Activated CD4-positive, alpha-beta T cell treated with anti-CD3 and anti-CD28 coated beads for 1 hour (primary cell): ENCODE data around the gene BCL7A.
"Not testable (repeated sequence)": the region's sequence is repeated elsewhere in the genome, so short reads cannot be mapped to it uniquely, and the experiment has no call there.

Source experiments
- DNase-seq: peaks from one replicate; pipeline ENCODE4 v3.0.0-alpha.2; 2020

The BCL7A gene

DNA sequence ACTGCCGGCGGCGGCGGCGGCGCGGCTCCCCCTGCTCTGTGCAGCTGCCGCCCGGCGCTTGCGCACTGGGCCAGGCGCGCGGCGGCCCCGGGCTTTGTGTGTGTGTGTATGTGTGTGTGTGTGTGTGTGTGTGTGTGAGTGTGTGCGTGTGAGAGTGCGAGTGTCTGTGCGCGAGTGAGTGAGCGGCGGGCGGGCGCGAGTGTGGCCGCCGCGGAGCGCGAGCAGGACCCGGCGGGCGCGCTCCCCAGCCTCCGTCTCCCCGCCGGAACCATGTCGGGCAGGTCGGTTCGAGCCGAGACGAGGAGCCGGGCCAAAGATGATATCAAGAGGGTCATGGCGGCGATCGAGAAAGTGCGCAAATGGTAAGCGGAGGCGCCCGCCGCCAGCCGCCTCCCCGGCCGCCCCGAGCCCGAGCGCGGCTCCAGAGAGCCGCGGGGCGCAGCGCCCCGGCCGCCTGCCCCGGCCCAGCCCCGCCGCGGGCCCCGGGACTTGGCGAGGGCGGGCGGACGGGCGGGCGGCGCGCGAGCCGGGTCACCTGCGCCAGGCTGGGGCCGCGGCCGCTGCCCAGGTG lies at the start of gene BCL7A:
TSS of gene BCL7A (plus strand) at position 63 of the 571 bp plus-strand sequence. CDS start at position 271, 208 bp downstream.
- peak; percentile 46 for DNase-seq

DNA sequence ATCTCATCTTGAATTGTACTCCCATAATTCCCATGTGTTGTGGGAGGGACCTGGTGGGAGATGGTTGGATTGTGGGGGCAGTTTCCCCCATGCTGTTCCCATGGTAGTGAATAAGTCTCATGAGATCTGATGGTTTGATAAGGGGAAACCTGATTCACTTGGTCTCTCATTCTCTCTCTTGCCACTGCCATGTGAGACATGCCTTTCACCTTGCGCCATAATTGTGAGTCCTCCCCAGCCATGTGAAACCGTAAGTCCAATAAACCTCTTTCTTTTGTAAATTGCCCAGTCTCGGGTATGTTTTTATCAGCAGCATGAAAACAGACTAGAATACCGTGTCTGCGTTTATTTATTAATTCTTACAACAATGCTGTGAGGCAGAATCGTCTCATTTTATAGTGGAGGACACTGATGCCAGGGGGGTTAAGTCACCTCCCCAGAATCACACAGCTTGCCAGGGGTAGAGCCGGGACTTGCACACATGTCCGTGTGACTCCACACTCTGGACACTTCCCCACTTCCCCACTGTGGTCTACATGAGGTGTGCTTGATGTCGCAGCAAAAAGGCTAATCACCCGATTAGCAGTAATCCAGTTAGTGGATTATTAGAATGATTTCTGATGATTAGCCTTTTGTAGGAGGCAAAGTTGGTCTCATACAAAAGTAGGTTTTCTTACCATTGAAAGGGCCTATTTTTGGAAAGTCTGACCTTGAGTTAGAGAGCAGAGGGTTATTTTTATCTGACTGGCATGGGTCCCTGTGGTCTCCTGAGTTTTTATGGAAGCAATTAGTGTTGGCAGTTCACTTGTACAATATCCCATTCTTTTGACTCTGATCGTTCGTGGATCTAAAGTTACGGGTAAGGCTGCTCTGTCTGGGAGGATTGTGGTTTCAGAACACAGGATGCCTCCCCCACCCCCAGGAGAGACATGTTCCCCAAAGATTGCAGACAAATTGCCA lies 47.4 kb upstream of the BCL7A start:
- no peak for DNase-seq

DNA sequence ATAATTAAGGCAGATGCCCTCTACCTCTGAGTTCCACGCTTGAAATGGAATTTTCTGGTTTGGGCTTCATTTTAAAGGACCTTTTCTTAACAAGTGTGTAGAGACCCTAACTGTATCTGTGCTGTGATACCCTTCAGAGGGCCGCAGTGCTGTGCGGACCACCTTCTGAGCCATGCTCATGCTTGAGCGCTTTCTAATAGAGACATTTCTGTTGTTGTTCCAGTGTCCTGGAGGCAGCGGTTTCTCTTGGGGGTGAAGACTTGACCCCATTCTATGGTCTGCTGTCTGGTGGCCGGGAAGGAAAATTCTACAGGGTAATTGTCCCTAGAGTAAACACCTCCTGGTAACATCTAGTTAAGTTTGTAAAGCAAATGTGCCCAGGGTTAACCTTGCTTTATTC lies 46.7 kb upstream of the BCL7A start:
- no peak for DNase-seq

DNA sequence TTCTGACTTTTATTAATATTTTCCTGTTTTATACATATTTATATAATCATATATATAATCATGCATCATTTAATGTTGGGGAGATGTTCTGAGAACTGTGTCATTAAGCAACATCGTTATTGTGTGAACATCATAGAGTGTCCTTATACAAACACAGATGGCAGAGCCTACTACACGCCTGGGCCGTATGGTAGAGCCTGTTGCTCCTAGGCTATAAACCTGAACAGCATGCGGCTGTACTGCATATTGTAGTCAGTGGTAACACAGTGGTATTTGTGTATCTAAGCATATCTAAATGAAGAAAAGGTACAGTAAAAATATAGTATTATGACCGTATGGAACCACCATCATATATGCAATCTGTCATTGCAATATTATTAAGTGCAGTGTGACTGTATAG lies 44.7 kb upstream of the BCL7A start:
- no peak for DNase-seq

DNA sequence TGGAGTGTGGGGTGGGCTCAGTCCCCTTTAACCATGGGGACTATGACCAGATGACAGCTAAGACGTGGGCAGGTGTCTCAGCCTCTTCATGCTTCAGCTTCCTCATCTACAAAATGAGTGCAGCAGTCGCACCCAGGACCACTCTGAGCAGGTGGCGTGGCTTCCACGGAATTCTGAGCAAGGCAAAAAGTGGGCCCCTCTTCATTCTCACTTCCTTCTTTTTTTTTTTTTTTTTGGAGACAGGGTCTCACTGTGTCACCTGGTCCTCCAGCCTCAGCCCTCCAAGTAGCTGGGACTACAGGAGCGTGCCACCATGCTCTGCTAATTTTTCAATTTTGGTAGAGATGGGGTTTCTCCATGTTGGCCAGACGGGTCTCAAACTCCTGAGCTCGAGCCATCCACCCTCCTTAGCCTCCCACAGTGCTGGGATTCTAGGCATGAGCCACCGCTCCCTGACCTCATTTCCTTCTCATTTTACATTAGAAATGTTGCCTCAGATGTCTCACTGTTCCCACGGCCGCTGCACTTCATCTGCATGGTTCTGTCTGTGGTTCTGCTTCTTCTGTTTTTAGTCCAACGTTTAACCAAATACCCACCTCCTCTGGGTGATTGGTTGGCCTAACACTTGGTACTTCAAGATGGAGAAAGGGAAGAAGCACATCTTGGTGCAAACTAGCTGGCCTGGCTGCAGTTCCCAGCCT lies 41.3 kb upstream of the BCL7A start:
- no peak for DNase-seq

DNA sequence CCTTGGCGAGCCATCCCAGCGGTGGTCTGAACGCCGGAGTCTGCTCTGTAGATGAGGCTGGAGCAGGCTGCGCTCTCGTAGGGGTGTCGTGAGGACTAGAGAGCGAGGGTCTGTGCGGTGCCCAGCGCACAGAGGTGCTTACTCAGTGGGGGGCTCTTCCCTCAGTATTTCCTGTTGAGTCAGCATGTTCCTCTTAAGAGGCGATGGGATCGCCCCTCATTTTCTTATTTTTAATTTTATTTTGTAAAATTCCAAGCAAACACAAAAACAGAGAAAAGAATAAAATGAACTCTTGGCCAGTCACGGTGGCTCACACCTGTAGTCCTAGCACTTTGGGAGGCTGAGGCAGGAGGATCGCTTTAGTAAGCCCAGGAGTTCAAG lies 40.8 kb upstream of the BCL7A start:
- no peak for DNase-seq

DNA sequence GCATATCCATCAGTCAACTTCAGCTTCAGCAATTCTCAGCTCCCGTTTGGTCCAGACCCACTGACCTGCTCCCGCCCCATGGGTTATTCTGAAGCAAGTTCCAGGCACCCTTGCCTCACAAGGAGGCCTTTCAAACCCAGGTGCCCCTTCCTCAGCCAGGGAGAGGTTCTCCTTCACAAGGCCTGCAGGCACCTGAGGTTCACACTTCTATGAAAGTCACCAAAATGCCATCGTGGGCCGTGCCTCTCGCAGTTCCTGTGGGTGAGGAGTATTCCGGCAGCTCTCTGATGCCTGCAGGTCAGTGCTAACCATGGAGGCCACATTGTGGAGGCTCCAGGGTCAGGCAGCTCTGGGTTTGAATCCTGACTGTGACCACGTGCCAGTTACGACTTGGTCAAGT lies 40.2 kb upstream of the BCL7A start:
- DNase-seq: no peak

DNA sequence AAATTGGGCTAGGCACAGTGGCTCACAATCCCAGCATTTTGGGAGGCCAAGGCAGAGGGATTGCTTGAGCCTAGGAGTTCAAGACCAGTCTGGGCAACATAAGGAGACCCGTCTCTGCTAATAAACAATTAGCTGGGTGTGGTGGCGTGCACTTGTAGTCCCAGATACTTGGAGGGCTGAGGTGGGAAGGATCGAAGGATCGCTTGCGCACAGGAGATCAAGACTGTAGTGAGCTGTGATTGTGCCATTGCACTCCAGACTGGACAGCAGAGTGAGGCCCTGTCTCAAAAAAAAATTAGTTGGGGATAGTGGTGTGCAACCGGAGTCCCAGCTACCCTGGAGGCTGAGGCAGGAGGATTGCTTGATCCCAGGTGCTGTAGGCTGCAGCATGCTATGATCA lies 38.7 kb upstream of the BCL7A start:
- no peak for DNase-seq

DNA sequence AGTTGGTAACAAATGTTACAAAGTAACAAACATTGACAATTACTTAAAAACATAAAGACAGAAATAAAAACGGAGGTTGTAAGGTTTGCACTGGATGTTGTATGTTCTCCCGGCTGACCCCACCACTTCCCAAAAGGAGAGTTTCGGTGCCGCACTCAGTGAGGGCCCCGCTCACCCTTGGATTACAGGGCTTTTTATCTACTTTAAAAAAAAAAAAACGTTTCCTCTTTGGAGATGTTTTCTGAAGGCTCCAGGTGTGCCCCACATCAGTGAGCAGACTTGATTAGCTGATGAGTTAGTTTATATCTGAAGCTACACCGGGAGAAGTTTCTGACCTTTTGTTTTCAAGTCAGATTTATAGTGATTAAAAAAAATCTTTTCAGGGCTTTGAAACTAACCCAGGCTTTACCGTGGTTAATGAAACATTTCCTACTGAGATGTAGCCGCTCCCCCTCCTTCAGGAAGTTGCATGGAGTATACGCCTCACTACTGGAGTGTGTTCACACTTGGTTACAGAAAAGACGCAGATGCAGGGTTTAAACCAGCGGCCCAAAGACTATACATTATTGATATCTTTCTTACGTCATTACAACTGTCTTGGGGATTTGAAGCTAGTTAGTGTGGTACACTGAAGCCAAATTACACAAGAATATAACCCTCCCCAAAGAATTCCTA lies 38.0 kb upstream of the BCL7A start:
- DNase-seq: no peak

DNA sequence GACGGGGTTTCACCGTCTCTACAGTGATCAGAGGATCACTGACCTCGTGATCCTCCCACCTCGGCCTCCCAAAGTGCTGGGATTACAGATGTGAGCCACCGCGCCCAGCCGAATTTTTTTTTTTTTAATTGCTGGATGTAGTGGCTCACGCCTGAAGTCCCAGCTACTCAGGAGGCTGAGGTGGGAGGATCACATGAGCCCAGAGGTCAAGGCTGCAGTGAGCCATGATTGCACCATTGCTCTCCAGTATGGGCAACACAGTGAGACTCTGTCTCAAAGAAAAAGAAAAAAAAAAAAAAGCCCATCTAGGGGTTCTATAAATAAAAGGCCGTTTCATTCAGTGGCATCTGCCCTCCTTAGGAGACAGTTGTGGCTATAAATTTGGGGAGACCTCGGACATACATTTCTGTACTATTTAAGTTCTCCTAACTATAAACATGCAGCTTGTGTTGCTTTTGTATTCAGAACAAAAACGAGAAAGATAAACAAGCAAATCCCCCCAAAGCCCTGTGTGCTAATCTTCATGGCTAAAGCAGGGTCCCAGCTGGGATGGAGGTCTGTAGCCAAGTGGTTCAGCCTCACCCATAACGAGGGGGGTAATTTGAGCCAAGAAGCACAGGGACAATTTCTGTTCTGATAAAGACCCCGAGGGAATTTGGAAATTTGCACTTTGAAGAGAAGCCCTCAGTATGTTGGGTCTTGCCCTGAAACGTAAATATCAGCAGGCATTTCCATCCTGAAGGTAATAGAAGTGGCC lies 35.0 kb upstream of the BCL7A start:
- no peak for DNase-seq

DNA sequence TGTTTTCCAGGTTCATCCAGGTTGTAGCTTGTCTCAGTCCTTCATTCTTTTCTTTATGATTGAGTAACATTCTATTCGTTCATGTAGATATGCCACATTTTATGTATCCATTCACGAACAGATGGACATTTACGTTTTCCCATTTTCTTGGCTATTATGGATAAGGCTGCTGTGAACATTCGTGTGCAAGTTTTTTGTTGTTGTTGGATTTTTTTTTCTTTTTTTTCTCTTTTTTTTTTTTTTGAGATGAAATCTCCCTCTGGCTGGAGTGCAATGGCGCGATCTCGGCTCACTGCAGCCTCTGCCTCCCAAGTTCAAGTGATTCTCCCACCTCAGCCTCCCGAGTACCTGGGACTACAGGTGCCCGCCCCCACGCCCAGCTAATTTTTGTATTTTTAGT lies 33.2 kb upstream of the BCL7A start:
- DNase-seq: not testable (repeated sequence)

DNA sequence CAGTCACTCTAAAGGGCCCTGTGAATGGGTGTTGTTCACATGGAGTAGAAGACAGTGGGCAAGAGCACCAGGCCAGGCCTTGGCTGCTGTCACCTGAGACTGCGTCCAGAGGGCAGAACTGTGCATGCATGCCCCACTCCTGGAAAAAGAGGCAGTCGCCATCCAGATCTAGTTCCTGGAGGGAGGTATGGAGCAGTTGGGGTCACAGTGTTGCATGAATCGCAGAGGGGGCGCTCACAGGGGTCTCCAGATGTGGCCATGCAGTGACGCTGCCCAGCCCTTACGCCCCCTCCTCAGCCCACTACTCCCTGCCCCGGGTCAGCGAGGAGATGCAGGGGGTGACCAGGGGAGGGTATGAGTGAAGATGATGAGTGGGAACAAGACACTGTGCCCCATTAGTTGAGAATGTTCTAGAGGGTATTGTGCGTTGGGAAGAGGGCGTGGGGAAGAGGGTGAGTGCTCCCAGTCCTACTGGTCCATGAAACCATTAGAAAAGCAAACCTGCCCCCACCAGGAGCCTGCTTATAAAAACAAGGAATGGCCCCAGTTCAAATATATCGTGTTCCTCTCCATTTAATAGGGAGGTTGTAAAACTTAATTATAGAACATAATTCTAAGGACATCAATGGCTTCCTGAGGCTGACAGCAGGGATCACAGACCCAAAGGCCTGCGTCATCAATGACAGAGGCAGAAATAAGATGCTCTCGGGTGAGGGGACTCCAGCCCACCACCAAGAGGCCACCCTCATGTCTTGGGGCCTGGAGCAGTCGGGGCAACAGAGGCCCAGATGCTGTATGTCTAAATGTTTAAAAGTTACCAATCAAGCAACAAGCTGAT lies 32.2 kb upstream of the BCL7A start:
- DNase-seq: no peak

DNA sequence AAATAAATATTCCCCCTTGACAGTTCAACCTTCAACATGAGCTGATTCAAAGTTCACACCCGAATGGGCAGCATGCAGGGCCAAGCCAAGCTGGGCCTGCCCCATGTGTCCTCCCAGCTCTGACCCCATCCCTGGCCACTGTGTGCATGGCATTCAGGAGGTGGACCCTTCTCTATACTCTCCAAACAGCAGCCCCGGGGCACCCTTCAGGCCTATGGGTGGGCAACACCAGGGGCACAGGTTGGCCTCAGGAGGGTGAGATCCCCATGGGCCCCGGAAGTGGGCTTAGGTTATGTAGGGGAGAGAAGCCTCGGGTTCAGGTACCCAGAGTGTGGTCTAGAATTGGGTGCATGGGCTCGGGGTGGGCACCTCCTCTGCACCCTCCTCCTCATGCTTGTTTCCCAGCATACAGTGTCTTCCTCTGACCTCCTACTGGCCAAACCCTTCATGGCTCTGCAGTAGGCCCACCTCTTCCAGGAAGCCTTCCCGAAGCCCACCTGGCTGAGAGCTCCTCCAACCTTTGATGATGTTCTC lies 31.5 kb upstream of the BCL7A start:
- no peak for DNase-seq

DNA sequence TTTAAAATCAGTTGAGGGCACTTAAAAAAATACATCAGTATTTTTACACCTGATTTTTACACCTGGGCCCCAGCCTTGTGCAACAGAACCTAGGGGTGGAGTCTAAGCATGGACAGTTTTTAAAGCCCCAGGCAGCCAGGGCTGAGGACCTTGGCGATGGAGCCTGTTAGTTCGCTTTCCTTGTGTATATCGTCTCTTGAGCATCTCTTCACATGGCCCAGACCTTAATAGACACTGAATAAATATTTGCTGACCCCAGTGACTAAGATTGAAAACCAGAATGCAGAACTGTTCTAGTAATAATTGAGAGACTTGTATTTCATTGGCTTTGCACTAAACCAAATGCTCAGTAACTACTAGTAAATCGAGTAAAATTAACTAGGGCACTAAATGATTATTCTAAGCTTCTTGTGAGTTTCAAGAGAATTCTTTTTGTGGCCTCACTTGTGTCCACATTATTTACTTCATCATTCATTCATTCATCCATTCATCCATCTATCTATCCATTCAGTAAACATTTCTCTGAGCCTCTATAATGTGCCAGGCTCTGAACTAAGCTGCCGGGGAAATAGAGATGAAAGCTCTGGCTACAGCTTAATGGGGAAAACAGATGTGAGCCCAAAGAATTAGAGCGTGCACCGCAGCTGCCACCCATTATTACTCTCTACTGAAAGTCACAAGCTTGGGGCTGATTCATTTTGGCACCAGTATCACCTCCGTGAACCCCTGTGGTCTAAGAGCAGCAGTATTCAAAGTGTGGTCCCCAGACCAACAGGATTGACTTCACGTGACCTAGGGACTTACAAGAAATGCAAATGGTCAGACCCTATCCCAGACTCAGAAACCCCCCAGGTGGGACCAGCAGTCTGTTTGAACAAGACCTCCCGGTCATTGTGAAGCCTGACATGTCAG lies 30.7 kb upstream of the BCL7A start:
- no peak for DNase-seq

DNA sequence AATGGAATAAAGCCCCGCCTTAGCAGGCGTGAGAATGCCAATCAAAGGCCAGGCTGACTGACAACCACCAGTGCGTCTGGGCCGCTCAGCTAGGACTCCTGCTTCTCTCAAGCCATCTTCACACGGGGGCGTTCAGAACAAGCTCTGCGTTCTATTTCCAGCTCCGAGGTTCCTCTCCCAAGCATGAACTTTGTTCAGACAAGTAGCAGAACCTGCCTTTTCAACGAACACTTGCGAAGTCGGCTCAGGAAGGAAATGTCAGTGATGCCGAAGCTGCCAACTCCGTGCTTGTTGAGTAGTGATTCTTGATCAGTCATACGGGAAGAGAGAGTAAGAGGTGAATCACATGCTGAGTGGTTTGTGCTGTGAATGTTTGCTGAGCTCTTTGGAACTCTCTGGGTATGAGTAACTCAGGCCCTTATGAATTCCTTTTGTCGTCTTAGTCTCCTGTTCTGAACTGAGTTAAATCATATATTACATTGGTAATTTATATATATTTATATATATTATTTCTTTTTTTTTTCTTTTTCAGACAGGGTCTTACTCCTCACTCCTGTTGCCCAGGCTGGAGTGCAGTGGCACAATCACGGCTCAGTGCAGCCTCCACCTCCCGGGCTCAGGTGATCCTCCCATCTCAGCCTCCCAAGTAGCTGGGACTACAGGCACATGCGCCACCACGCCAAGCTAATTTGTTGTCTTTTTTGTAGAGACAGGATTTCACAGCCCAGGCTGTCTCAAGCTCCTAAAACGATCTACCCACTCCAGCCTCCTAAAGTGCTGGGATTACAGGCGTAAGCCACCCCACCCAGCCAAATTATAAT lies 29.4 kb upstream of the BCL7A start:
- DNase-seq: peak; percentile 21

DNA sequence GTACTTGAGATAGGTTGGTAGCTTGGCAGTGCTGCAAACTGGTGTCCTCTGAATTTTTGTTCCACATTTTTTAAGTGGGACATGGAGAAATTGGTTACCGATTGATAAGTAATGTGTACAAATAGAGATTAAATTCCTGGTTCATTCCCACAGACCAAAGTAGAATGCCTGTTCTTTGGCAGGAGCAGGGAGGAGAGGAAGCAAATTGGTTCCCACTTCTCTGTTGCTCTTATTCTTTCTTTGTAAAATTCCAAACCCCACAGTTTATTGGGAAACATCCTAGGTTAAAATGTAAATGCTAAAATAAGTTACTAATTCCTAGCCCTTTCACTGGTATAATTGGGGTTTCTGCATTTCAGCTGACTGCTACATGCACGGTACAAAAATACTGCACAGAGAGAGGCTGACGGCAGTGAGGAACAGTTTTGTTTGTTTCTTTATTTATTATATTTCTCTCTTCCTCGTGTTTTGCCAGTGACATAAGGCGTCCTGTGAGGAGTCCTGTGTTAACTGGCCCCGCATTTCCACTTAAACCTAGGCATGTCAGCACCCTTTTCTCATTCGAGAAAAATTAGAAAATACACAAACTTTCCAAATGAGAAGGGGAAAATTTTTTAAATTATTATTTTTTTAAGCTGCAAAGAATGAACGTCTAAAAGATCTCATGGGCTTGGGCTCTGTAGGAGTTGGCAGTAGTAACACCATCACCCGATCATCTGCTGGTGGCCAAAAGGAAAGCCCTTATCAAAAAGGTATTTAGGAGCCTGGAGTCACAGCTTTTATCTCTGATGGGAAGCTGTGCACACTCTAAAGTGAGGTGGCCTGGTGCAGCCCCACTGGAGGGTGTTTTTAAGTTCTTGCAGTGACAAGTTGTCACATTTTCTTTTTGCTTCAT lies 25.4 kb upstream of the BCL7A start:
- DNase-seq: no peak

DNA sequence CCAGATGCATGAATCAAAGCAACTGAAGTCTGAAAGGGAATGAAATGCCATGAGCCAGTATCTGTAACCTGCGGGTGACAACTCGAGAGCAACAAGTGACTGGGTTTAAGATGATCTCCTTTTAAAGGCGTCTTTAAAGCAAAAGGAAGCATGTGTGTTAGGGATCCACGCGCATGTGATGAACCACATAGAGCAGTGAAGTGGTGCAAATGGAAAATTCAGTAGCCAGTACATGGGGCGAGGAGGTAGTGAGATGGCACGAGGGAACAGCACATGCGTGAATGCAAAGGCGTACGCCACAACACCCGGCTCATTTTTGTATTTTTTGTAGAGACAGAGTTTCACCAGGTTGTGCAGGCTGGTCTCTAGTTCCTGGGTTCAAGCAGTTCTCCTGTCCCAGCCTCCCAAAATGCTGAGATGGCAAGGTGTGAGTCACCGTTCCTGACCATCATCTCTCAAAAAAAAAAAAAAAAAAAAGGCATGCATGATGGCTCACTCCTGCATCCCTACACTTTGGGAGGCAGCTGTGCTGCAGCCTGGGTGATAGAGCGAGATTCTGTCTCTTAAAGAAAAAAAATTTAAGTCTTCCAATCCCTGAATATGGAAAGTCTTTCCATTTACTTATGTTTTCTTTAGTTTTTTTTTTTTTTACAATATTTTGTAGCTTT lies 24.6 kb upstream of the BCL7A start:
- DNase-seq: no peak
